DND-41 (cell line): ENCODE measurements around the gene TULP4.

Source experiments
- EZH2 ChIP-seq: IDR thresholded peaks from 3 replicates; pipeline ENCODE4 v1.6.1; 2012; ENCODE audit warnings: borderline replicate concordance, low read depth, mild to moderate bottlenecking, moderate library complexity, low read length, inconsistent platforms; ENCODE audit not compliant: severe bottlenecking
- TF ChIP-seq, protein P1 (sequence below): IDR thresholded peaks from 2 replicates; pipeline ENCODE4 v1.5.1; 2012; ENCODE audit warnings: borderline replicate concordance, low read length, moderate library complexity, mild to moderate bottlenecking; ENCODE audit not compliant: poor library complexity, severe bottlenecking; ENCODE audit errors: extremely low read depth

DNA sequence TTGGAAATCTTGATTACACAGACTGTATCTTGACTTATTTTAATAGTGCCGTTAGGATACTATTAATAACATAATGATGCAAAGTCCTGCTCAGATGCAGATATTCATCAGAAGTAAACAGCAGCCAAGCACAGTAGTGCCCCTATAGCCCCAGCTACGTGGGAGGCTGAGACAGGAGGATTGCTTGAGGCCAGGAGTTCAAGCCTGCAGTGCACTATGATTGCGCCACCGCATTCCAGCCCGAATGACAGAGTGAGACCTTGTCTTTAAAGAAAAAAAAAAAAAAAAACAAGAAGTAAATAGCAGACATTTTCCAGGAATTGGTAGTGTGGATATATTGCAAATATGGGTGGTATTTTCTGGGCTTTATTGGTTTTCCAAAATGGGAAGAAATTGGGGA, 61.8 kb downstream of the TULP4 start:
- TF ChIP-seq, protein P1, sequence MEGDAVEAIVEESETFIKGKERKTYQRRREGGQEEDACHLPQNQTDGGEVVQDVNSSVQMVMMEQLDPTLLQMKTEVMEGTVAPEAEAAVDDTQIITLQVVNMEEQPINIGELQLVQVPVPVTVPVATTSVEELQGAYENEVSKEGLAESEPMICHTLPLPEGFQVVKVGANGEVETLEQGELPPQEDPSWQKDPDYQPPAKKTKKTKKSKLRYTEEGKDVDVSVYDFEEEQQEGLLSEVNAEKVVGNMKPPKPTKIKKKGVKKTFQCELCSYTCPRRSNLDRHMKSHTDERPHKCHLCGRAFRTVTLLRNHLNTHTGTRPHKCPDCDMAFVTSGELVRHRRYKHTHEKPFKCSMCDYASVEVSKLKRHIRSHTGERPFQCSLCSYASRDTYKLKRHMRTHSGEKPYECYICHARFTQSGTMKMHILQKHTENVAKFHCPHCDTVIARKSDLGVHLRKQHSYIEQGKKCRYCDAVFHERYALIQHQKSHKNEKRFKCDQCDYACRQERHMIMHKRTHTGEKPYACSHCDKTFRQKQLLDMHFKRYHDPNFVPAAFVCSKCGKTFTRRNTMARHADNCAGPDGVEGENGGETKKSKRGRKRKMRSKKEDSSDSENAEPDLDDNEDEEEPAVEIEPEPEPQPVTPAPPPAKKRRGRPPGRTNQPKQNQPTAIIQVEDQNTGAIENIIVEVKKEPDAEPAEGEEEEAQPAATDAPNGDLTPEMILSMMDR: no peak
- no peak for TF ChIP-seq EZH2
